HG03342 (cell line): Measurements from ENCODE around the gene NUDT8.
"Not testable (repeated sequence)": the region's sequence is repeated elsewhere in the genome, so short reads cannot be mapped to it uniquely, and the experiment has no call there.

Experiments used
- ATAC-seq: cut with Tn5 transposase; IDR thresholded peaks from one replicate; pipeline ENCODE4 v1.9.1; 2021; ENCODE audit warnings: mild to moderate bottlenecking, moderate library complexity; ENCODE audit not compliant: unreplicated experiment

NUDT8 gene

DNA sequence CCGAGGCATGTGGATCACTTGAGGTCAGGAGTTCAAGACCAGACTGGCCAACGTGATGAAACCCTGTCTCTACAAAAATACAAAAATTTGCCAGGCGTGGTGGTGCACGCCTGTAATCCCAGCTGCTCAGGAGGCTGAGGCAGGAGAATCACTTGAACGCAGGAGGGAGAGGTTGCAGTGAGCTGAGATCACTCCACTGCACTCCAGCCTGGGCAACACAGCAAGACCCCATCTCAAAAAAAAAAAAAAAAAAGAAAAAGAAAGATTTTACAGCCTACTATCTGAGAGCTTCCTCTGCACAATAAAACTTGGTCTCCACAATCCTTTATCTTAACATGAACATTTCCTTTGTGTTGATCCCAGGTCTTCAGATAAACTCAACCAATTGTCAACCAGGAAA, 31.0 kb upstream of the NUDT8 start:
- ATAC-seq, result not testable (repeated sequence)

DNA sequence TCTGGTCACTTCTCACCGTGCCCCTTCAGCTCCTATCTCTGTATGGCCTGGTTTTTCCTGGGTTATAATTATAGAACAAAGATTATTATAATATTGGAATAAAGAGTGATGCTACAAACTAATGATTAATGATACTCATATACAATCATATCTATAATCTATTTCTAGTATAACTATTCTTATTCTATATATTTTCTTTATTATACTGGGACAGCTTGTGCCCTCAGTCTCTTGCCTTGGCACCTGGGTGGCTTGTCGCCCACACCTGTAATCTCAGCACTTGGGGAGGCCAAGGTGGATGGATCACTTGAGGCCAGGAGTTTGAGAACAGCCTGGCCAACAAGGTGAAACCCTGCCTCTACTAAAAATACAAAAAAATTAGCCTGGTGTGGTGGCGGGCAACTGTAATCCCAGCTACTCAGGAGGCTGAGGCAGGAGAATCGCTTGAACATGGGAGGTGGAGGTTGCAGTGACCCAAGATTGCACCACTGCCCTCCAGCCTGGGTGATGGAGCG, 30.0 kb upstream of the NUDT8 start:
- not testable (repeated sequence) for ATAC-seq

- no peak for ATAC-seq
These were observed 27.6 kb upstream of the NUDT8 start for GRCh38 chr11:67657300-67657699.

- ATAC-seq, result no peak
These were observed 26.7 kb upstream of the NUDT8 start for GRCh38 chr11:67656278-67656922.

DNA sequence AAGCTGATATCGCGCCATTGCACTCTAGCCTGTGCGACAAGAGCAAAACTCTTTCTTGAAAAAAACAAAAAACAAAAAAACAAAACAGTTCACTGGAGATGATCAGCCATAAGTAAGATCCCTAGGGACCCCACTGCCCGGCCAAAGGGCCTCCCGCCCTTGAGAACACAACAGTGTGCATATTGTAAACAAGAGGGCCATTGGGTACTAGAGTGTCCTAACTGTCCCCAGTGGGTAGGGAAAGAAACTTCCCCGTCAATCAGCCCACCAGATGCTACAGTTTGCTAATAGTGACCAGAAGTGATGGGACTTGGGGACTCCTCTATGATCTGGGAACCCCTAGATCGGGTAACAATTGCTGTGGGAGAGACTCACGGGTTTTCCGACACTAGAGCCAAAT, 24.5 kb upstream of the NUDT8 start:
- no peak for ATAC-seq

- ATAC-seq, result no peak
These were observed 23.5 kb upstream of the NUDT8 start for GRCh38 chr11:67652965-67653845.

- ATAC-seq, result no peak
These were observed 22.4 kb upstream of the NUDT8 start for GRCh38 chr11:67651976-67652781.

DNA sequence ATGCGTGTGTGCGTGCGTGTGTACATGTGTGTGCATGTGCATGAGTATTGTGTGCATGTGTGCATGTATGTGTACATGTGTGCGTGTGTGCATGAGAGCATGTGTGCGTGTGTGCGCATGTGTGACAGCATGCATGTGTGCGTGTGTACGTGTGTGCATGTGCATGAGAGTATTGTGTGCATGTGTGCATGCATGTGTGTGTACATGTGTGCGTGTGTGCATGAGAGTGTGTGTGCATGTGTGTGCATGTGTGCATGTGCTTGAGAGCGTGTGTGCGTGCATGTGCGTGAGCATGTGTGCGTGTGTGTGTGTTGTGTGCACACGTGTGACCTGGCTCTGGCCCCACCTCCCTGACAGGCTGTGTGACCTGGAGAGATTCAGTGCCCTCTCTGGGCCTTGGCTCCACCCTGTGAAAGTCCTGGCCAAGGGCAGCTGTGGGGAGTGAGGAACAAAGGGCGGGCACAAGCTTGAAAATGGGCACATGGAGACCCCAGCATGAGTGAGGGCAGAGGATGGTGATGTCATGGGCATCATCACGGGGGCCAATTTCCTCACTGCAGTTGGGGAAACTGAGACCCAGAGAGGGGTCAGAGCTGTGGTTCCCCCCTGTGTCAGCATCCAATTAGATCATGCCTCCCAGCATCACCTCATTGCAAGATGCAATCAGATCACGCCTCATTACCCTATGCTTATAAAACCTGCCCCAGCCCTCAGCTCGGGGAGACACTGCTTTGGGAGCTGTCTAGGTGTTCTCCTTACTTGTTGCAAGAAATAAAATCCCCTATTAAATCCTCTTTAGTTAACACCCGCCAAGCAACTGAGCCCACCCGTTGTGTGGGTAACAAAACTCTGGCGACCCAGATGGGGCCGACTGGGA, 20.1 kb upstream of the NUDT8 start:
- ATAC-seq, result no peak

DNA sequence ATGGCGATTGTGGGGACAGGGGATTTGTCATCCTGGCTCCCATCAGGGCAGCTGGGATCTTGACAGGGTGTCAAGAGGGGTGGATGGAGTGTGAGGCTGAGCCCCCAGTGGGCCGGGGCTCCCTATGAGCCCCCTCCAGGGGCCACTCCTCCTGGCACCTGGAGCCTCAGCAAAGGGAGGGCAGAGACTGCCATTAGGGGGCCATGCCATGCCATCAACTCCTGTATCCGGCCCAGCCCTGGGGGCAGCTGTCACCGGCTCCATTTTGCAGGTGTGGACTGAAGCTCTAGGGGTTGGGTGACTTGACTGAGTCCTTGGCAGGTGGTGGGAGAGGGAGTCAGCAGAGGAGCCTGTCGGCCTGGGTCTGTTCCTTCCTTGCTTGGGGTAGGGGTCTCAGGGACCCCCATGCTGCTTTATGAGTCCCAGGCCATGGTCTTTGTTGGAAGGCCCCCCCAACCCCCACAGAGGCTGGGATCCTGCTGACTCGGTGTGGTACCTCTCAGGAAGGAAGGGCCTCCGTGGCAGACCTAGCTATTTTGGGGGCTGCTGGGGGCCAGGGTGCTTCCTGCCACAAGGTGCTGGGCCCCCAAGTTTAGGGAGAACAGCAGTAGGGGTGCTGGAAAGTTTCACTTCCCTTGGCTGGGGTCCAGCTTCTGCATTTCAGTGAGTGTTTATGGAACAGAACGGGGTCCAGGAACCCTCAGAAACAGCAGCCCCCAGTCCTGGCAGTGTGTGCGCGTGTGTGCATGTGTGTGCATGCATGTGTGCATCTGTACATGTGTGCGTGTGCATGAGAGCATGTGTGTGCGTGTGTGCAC, 19.3 kb upstream of the NUDT8 start:
- no peak for ATAC-seq

DNA sequence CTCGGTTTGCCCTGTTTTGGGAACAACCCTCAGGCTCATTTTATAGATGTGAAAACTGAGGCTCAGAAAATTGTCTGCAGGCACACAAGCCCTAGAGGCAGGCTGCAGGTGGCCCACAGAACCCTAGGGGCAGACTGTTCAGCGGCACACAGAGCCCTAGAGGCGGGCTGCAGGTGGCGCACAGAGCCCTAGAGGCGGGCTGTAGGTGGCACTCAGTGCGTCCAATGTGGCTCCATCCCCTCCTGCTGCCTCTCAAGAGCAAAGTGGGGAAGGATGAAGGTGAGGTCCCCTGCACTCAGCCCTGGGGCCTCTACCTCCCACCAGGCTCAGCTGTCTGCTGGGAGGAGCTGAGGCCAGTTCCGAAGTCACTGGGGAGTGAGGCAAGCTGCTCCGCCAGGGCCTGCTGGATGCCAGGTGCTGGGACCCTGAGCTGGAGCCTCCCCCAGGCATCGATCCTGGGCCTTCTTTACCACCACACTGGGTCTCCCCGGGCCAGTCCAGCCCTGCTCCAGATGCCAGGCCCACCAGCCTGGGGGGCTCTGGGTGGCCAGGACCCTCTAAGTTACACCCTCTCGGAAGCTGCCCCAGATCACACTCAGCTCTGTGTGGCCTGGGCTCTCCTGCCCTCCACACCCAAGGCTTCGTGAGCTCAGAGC, 18.5 kb upstream of the NUDT8 start:
- ATAC-seq, result no peak

DNA sequence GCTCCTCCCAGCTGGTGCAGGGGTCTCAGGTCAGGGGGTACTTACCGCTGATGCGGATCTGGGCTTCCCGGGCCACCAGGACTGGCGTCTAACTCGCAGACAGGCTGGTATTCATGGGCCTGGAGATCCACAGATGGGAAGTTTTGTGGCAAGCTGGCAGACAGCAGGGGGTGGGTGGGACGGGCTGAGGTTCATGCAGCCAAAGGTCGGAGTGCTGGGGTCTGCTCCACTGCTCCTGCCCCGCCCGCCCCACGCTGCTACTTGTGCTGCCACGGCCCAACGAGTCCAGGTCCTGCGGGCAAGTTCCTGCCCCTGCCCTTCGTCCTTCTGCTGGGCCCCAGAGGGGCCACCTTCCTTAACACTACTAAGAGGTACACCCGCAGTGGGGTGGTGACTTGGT, 17.7 kb upstream of the NUDT8 start:
- no peak for ATAC-seq

- no peak for ATAC-seq
These were observed 17.0 kb upstream of the NUDT8 start for GRCh38 chr11:67646535-67647336.

DNA sequence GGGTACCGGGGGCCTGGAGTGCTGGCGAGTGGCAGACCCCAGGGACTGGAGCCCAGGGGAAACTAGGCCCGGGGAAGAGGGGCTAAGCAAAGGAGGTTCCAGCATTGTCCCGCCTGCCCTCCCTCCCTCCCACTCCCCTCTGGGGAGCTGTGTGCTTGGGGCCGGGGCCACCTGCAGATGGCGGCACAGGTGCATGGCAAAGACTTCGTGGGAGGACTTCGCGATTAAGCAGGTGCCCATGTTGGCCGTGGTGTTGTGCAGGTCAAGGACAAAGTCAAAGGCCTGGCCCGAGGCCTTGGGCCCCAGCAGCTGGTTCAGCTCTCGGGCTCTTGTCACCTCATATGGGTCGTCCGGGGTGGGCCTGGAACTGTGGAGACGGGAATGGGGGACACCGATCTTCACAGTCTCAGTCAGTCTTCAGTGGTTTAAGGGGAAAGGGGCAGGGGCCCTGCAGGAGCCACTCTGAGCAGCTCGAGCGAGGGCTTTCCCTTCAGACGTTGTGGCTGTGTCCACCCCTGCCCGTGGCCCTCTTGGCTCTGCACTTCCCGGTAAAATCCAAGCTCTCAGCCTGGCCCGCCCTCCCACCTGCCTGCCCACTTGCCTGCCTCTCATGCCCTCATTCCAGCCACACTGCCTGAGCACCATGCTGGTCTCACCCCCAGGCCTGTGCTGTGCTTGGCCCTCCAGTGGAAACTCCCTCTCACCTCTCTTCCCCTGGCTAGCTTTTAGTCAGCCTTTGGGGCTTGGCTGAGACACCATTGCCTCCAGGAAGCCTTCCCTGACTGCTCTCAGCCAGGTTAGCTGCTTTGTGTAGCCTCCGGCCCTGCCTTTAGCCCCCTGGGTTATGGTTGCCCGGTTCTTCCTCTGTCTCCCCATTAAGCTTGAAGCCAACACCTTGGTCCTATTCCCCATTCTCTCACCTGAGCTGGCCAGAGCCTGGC, 16.1 kb upstream of the NUDT8 start:
- ATAC-seq, result no peak

DNA sequence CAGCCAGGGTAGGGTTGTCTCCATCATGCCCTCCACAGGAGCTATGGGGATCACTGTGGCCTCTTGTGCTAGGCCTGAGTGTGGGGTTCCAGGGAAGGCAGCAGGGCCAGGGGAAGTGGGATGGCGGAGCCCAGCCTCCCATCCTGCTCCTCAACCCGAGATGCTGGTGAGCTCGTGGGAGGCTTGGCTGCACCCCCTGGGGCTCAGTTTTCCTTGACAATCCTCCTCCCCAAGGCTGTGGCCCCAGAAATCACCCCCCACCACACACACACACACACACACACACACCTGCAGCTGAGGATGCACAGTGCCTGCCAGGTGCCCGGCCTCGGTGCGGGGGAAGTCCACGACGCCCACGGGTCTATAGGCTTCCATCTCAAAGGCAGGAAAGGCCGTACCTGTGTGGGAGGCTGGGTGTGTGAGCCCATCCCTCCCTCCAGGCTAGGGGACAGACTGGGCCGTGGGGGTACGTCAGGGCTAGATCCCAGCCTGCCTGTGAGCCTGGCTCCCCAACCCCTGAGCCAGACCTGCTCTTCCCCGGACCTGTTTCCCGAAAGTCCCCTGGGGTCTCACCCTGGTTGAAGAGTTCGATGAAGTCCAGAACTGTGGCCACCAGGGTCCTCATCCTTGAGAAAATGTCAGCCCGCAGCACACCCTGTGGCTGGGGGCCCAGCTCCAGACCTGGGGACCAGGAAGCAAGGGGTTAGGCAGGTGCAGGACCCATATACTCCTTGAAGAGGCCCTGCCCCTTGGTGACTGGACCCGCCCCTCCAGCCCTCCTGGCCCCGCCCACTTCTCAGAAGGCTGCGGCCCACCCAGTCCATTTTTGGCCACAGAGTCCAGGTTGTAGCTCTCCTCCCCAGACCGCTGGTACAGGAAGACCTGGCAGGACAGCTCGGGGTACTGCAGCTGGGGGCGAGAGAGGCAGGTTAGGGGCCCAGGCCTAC, 15.0 kb upstream of the NUDT8 start:
- no peak for ATAC-seq

- no peak for ATAC-seq
These were observed 14.3 kb upstream of the NUDT8 start for GRCh38 chr11:67644042-67644441.
